GM12878 (cell line): ENCODE data around the gene EBP. TPM values are rescaled to one million over a fixed set of nuclear protein-coding genes. Genes with fewer than 3 reads are reported as not detected.

Source experiments
- DPF2 ChIP-seq: fragments of 450-650 bp; IDR thresholded peaks from 2 replicates; pipeline ENCODE4 v1.6.1; 2017; ENCODE audit warnings: mild to moderate bottlenecking
- E4F1 ChIP-seq: fragments of 450-650 bp; IDR thresholded peaks from 2 replicates; pipeline ENCODE4 v1.6.1; 2018; ENCODE audit warnings: borderline replicate concordance, mild to moderate bottlenecking; ENCODE audit not compliant: partially characterized antibody
- ELK1 ChIP-seq: IDR thresholded peaks from 2 replicates; pipeline ENCODE4 v1.6.1; 2012; ENCODE audit warnings: low read depth, low read length, improper control_type of control experiment
- EZH2 ChIP-seq: IDR thresholded peaks from 2 replicates; pipeline ENCODE4 v1.6.1; 2012; ENCODE audit warnings: low read depth, mild to moderate bottlenecking, control low read depth, inconsistent platforms, low read length, borderline replicate concordance; ENCODE audit not compliant: control insufficient read depth
- HDAC2 ChIP-seq: fragments of 200-600 bp; sonication (generic); IDR thresholded peaks from 2 replicates; pipeline ENCODE4 v1.6.1; 2017
- KDM1A ChIP-seq: fragments of 200-600 bp; sonication (generic); IDR thresholded peaks from 2 replicates; pipeline ENCODE4 v1.6.1; 2016; ENCODE audit warnings: borderline replicate concordance
- LARP7 ChIP-seq: fragments of 450-650 bp; IDR thresholded peaks from 2 replicates; pipeline ENCODE4 v1.6.1; 2017; ENCODE audit warnings: mild to moderate bottlenecking
- NR2C2 ChIP-seq: IDR thresholded peaks from 2 replicates; pipeline ENCODE4 v1.6.1; 2011; ENCODE audit warnings: borderline replicate concordance, low read depth; ENCODE audit not compliant: control insufficient read depth, insufficient read length
- NR2F1 ChIP-seq: fragments of 450-650 bp; conservative IDR thresholded peaks from 2 replicates; pipeline ENCODE4 v1.6.1; 2017; ENCODE audit warnings: mild to moderate bottlenecking
- POU2F2 ChIP-seq: IDR thresholded peaks from 3 replicates; pipeline ENCODE4 v1.6.1; 2011; ENCODE audit warnings: low read depth, mild to moderate bottlenecking, low read length, borderline replicate concordance
- SP1 ChIP-seq: IDR thresholded peaks from one replicate; pipeline ENCODE4 v1.6.1; 2011; ENCODE audit warnings: low read depth, low read length
- SREBF2 ChIP-seq: IDR thresholded peaks from 2 replicates; pipeline ENCODE4 v1.6.1; 2012; ENCODE audit warnings: mild to moderate bottlenecking, low read length
- TCF3 ChIP-seq: IDR thresholded peaks from 2 replicates; pipeline ENCODE4 v1.6.1; 2012; ENCODE audit warnings: low read depth, mild to moderate bottlenecking, low read length, borderline replicate concordance; ENCODE audit not compliant: insufficient read depth
- USF1 ChIP-seq: IDR thresholded peaks from 2 replicates; pipeline ENCODE4 v1.6.1; 2011; ENCODE audit warnings: borderline replicate concordance, low read depth, mild to moderate bottlenecking, moderate library complexity, mixed read lengths, low read length; ENCODE audit not compliant: insufficient read depth; ENCODE audit errors: extremely low read length
- ZBTB4 ChIP-seq: fragments of 450-650 bp; formaldehyde crosslinking; IDR thresholded peaks from 2 replicates; pipeline ENCODE4 v1.4.0; 2022; ENCODE audit warnings: mild to moderate bottlenecking, moderate library complexity
- ZBTB40 ChIP-seq: fragments of 450-650 bp; IDR thresholded peaks from 2 replicates; pipeline ENCODE4 v1.6.1; 2016; ENCODE audit warnings: mild to moderate bottlenecking, moderate library complexity, borderline replicate concordance
- polyA plus RNA-seq, 11 experiments: library from polyadenylated mRNA; depleted of rRNA in 4 of 11; unstranded in 6 of 11; stranded (reverse) in 5 of 11; fragments of >200 nt; fragmentation: Nextera tagmentation in 4 of 11; fragmentation: Illumina TruSeq in 1 of 11; extraction: Ambion mirVana in 4 of 11; extraction: Trizol in 1 of 11; gene quantifications; 1 replicate in 1 of 11; 2 replicates in 10 of 11; pipeline versions ENCODE4 v1.2.1 to v1.2.3, GENCODE V29; 2011 to 2016; ENCODE audit warnings: inconsistent platforms in 2 of 11, missing spikeins in 2 of 11, low read depth in 1 of 11
- total RNA-seq, 4 experiments: library from RNA; depleted of rRNA in 3 of 4; stranded (reverse); fragments of >200 nt in 3 of 4; fragmentation: Illumina TruSeq in 1 of 4; extraction: Trizol in 1 of 4; gene quantifications; 2 replicates each; pipeline versions ENCODE4 v1.2.1 to v1.2.3, GENCODE V29; 2013 to 2021

The EBP gene
- total and polyA plus RNA-seq, 10 of the 15 experiments (the other 5 are each of a cell fraction or from before 2014, with no cell fraction given): 125 to 628 (median 180) TPM

- TF ChIP-seq ZBTB40 (peak; percentile 64; the same call in 1 of the 2 replicates), SREBF2 (no peak), E4F1 (no peak), SP1 (no peak), ELK1 (no peak), KDM1A (no peak), EZH2 (no peak), NR2C2 (no peak), LARP7 (no peak), TCF3 (no peak), ZBTB4 (no peak), POU2F2 (peak; percentile 91), USF1 (no peak), DPF2 (no peak), NR2F1 (no peak), HDAC2 (no peak)
Measured at GRCh38 chrX:48508400-48509244, 13.0 kb upstream of the EBP start, which contains the start of gene PORCN (continued).
